Lower lobe of right lung (tissue), 2 donors: Measurements from ENCODE around the gene GUCA2A. TPM values are rescaled to one million over a fixed set of nuclear protein-coding genes. Genes with fewer than 3 reads are reported as not detected.

ENCODE experiments used
- ATAC-seq, 2 donors: fragments of 200-7000 bp; cut with Tn5 transposase; one replicate each; pipeline ENCODE4 v1.9.1; 2020 to 2022; ENCODE audit warnings: mild to moderate bottlenecking in 2 of 2, moderate library complexity in 2 of 2
- DNase-seq: peaks from one replicate; pipeline ENCODE4 v3.0.0-alpha.2; 2020
- H3K27ac ChIP-seq: fragments of 200-600 bp; one replicate; pipeline ENCODE4 v1.8.0; 2022
- H3K27me3 ChIP-seq: fragments of 200-600 bp; one replicate; pipeline ENCODE4 v1.8.0; 2022; ENCODE audit warnings: low read depth
- H3K36me3 ChIP-seq: fragments of 200-600 bp; one replicate; pipeline ENCODE4 v1.8.0; 2022; ENCODE audit warnings: mild to moderate bottlenecking
- H3K4me1 ChIP-seq: fragments of 200-600 bp; one replicate; pipeline ENCODE4 v1.8.0; 2022
- H3K4me3 ChIP-seq: fragments of 200-600 bp; one replicate; pipeline ENCODE4 v1.8.0; 2022; ENCODE audit warnings: mild to moderate bottlenecking
- H3K9me3 ChIP-seq: fragments of 200-600 bp; one replicate; pipeline ENCODE4 v1.8.0; 2022
- intact Hi-C: fragments of 100-400 bp; cut with DNase I; formaldehyde crosslinking; loops from one replicate; pipeline ENCODE4 v1.11.0; 2022
- total RNA-seq: library from RNA; stranded (reverse); fragmentation: NEBNext Ultra II Directional; extraction: Animal tissue kit (Norgen Biotek cat#: 25700); gene quantifications from one replicate; pipeline ENCODE4 v1.2.1, GENCODE V29; 2021
- TF ChIP-seq, protein P1 (sequence below): fragments of 200-600 bp; IDR thresholded peaks from one replicate; pipeline ENCODE4 v1.8.0; 2022; ENCODE audit warnings: antibody characterized with exemption, mild to moderate bottlenecking
- donor health status: DM: no; HTN: yes; CAD: no; lungs with severe emphysema.

Gene GUCA2A
- total RNA-seq, 1 donor from 2014 or later = not detected

DNA sequence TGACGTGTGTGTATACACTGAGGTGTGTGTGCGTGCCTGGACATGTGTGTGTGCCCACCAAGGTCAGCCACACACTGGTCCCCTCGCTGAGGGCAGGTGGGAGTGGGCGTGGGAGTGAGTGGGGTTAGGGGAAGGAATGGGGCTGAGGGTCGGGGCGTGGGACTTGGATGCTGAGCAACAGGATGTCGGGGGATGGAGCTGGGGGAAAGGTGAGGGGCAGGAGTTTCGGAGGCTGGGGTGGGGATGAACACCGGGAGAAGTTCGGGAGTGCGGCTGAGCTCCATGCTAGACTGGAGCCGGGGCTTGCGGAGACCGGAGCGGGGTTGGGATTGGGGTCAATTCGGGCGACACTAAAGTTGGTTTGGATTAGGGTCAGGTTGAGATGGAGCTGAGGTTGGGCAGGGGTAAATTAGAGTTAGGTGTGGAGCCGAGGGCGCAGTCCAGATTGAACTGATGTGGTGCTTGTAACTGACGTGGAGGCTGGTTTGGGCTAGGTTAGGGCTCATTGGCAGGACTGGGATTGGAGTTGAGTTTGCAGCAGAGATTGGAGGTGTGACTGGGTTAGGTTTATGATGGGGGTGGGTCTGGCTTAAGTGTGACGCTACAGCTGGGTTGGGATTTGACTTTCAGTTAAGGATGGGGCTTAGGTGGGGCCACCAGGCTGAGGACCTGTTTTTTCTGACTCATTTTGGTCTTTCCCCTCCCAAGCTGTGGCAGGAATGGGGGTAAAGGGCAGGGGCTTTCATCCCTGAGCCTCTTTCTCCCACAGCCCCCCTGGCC, 3.3 kb upstream of the GUCA2A start:
- Histone ChIP-seq H3K27ac (no peak overlapping the region), H3K27me3 (no peaks in the 10 kb centered on the region), H3K4me1 (peaks cover 35% of the 10 kb centered on the region), H3K9me3 (no peaks in the 10 kb centered on the region), H3K4me3 (no peak overlapping the region), H3K36me3 (no peaks in the 10 kb centered on the region)
- ATAC-seq (no peak), DNase-seq (no peak)
- intact Hi-C loops = no loop called here
- TF ChIP-seq, protein P1, sequence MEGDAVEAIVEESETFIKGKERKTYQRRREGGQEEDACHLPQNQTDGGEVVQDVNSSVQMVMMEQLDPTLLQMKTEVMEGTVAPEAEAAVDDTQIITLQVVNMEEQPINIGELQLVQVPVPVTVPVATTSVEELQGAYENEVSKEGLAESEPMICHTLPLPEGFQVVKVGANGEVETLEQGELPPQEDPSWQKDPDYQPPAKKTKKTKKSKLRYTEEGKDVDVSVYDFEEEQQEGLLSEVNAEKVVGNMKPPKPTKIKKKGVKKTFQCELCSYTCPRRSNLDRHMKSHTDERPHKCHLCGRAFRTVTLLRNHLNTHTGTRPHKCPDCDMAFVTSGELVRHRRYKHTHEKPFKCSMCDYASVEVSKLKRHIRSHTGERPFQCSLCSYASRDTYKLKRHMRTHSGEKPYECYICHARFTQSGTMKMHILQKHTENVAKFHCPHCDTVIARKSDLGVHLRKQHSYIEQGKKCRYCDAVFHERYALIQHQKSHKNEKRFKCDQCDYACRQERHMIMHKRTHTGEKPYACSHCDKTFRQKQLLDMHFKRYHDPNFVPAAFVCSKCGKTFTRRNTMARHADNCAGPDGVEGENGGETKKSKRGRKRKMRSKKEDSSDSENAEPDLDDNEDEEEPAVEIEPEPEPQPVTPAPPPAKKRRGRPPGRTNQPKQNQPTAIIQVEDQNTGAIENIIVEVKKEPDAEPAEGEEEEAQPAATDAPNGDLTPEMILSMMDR = no peak

DNA sequence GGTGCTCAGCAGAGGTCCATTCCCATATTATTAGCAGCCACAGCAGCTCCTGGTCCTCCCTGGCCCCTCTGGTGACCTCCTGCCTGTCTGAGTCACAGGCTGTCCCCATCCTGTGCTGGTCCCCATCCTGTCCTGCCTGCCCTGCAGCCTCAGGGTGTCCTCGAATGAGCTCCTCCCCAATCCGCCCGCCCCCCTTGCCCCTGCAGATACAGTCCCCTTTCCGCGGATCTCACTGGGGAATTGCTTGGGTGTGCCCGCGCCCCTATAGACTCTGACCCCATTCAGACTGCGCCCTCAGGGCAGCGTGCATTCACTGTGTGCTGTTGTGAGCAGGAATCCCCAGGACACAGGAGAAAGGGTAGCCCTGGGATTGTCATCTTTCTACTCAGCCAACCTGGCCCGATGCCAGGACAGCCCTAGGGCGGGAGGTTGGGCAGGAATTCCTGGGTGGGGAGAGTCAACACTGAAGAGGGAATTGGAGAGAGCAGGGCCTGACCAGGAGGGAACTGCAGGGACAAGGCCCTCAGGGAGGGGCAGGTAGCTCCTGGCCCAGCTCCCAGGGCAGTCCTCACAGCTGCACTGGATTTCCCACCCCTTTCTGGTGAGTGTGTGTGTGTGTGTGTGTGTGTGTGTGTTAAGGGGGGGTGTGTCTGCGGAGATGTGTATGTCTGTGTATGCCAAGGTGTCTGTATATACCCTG, 1.1 kb upstream of the GUCA2A start:
- no peak overlapping the region for H3K4me3 ChIP-seq
- intact Hi-C loops = no loop called here
- H3K27me3 ChIP-seq = no peaks in the 10 kb centered on the region
- no peaks in the 10 kb centered on the region for H3K36me3 ChIP-seq
- H3K27ac ChIP-seq = peak overlapping the region; percentile 31
- DNase-seq (peak; percentile 89), ATAC-seq (peak; percentile 94 to 96)
- H3K4me1 ChIP-seq = peaks cover 16% of the 10 kb centered on the region
- H3K9me3 ChIP-seq = peaks cover 6% of the 10 kb centered on the region
- TF ChIP-seq, protein P1 = no peak

DNA sequence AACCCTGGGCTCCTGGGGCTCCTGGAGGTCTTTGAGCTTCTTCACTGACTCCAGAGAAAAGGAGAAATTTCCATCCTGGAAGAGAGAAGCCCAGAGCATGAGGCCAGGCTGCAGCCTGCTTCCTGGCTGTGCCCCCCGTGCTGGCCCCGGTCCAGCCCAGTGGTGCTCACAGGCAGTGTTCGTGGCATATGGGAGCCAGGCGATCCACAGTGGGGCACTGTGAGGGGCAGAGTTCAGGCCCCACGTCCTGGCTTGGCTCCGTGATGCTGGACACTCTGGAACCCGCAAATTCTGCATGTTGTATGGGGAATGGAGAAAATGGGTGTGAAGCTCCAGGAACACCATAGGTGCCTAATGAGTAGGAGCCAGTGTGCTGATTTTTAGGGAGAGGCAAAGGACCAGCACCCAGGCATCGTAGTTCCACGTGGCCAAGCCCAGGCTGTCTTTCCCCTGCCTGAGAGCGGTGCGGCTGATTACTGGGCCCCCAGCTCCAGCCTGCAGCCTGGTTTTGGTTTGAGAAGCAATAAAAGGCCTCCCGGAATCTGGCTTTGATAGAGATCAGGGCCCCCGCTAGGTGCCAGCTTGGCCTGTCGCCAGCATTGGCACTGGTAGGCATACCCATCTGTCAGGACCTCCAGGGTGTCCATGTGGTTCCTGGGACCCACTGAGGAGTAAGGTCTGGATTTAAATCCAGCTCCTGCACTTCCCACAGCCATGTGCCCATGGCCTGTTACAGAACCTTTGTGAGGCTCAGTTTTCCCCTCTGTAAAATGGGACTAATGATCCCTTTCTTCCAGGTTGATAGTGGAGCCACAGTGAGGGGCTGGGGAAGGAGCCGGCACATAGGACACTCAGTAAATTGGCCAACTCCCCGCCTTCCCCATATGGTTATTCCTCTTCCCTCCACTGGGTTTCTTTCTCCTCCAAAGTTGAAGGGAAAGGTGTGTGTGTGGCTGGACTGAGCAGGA, 725 bp downstream of the GUCA2A start:
- no peak overlapping the region for H3K27ac ChIP-seq
- DNase-seq = no peak
- peaks cover 11% of the 10 kb centered on the region for H3K4me1 ChIP-seq
- no peak overlapping the region for H3K4me3 ChIP-seq
- intact Hi-C loops = no loop called here
- TF ChIP-seq, protein P1 = no peak
- no peaks in the 10 kb centered on the region for H3K27me3 ChIP-seq
- ATAC-seq = no peak
- peaks cover 11% of the 10 kb centered on the region for H3K9me3 ChIP-seq
- H3K36me3 ChIP-seq = no peaks in the 10 kb centered on the region

DNA sequence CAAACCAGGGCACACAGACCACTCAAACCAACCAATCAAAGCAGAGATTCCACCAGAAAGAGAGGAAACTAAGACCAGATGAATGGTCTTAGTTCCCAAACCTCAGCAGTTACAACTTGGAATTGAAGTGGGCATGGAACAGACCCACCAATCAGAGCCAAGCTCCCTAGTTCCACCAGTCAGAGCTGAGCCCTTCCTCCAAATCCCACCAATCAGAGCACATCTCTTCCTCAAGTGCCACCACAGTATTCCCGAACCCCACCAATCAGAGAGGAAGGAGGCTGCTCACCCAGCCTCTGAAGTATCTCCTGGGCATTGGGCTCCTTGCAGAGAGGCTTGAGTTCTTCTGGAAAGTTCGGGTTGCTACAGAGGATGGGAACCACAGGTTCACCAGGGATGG, 1.4 kb downstream of the GUCA2A start:
- ATAC-seq = no peak
- Histone ChIP-seq H3K27ac (no peak overlapping the region), H3K9me3 (peaks cover 11% of the 10 kb centered on the region), H3K36me3 (no peaks in the 10 kb centered on the region), H3K4me1 (peaks cover 11% of the 10 kb centered on the region), H3K4me3 (no peak overlapping the region), H3K27me3 (no peaks in the 10 kb centered on the region)
- DNase-seq = no peak
- TF ChIP-seq, protein P1 = no peak
- intact Hi-C loops = no loop called here

DNA sequence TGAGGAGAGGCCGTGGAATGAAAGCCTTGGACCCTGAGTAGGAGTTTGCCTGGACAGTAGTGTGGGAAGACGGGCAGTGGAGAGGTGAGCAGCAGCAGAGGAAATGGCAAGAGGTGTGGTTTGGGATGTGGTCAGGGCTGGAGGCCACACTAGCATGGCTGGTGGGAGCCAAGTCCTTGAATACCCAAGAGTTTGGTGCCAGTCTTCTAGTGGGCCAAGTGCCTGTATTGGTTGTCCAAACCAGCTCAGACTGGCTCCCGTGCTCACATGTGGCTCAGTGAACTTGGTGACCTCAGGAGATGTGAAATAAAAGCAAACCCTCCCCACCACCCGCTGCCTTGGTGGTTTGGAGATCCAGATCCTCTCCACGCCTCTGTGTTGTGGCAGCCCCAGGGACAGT, 2.4 kb downstream of the GUCA2A start:
- H3K27ac ChIP-seq = no peak overlapping the region
- H3K36me3 ChIP-seq = no peaks in the 10 kb centered on the region
- DNase-seq = no peak
- H3K27me3 ChIP-seq = no peaks in the 10 kb centered on the region
- H3K4me3 ChIP-seq = no peak overlapping the region
- H3K4me1 ChIP-seq = peaks cover 11% of the 10 kb centered on the region
- intact Hi-C loops = no loop called here
- no peak for ATAC-seq
- H3K9me3 ChIP-seq = peaks cover 11% of the 10 kb centered on the region
- TF ChIP-seq, protein P1 = no peak
